Measurements from ENCODE around the gene LHX2. TPM values are rescaled to one million over a fixed set of nuclear protein-coding genes. Genes with fewer than 3 reads are reported as not detected.
A peak's percentile ranks its signal among the peaks of the same experiment; 100 is the strongest.

LHX2 gene
- total RNA-seq, 1 experiment from 2014 or later = not detected

GRCh38 chr9:123973590-123974223 lies 37.9 kb upstream of the LHX2 start:
- H3K23ac ChIP-seq (ENCODE audit: insufficient read length, low read depth, low read length) = no peak overlapping the region
- no peak for TF ChIP-seq CTCF (conservative IDR thresholded peaks at IDR 0.05)
- H3K4me3 Mint-ChIP-seq = no peak overlapping the region
- no peak overlapping the region for H3K4ac ChIP-seq (ENCODE audit: low read depth, low read length)
- H2AFZ ChIP-seq (ENCODE audit: low read length) = no peak overlapping the region
- no peak overlapping the region for H4K91ac ChIP-seq (ENCODE audit: insufficient read length, low read depth, low read length)
- no peaks in the 10 kb centered on the region for H3K23me2 ChIP-seq (ENCODE audit: insufficient read length, low read depth, low read length, poor library complexity, severe bottlenecking)
- no peak overlapping the region for H2AK5ac ChIP-seq (ENCODE audit: insufficient read length, low read length)
- no peak overlapping the region for H3K18ac ChIP-seq (ENCODE audit: insufficient read length, low read depth, low read length)
- no peak overlapping the region for H3K27ac Mint-ChIP-seq
- H3K9ac ChIP-seq (ENCODE audit: extremely low read depth, insufficient read length, low read length) = no peak overlapping the region
- H3K27ac ChIP-seq (ENCODE audit: insufficient read length, low read depth, low read length) = no peak overlapping the region
- H3K9me3 ChIP-seq (ENCODE audit: control insufficient read depth, low read depth, low read length) = peaks cover 11% of the 10 kb centered on the region
- no peaks in the 10 kb centered on the region for H3K79me1 ChIP-seq (ENCODE audit: insufficient read depth, low read depth, low read length, poor library complexity, severe bottlenecking)
- H2BK12ac ChIP-seq (ENCODE audit: insufficient read length, low read depth, low read length) = no peak overlapping the region
- H3K27me3 ChIP-seq (ENCODE audit: insufficient read depth, low read length) = no peaks in the 10 kb centered on the region
- no peaks in the 10 kb centered on the region for H3K4me1 ChIP-seq (ENCODE audit: insufficient read depth, low read length)
- no peak overlapping the region for H3K56ac ChIP-seq (ENCODE audit: insufficient read length, low read depth, low read length)
- H3K79me2 ChIP-seq (ENCODE audit: insufficient read depth, low read length) = no peaks in the 10 kb centered on the region
- H3K4me2 ChIP-seq (ENCODE audit: insufficient read depth, insufficient read length, low read length) = no peak overlapping the region
- H2BK20ac ChIP-seq (ENCODE audit: low read depth, low read length, poor library complexity, severe bottlenecking) = no peak overlapping the region
- no peak overlapping the region for H3K14ac ChIP-seq (ENCODE audit: insufficient read depth, low read length)
- no peaks in the 10 kb centered on the region for H4K20me1 ChIP-seq (ENCODE audit: control insufficient read depth, insufficient read depth, insufficient read length)
- H3K27me3 Mint-ChIP-seq (ENCODE audit: low read depth) = peaks cover 31% of the 10 kb centered on the region
- H2BK15ac ChIP-seq (ENCODE audit: low read depth, low read length) = no peak overlapping the region
- no peak overlapping the region for H2BK5ac ChIP-seq (ENCODE audit: insufficient read length, low read length)
- no peak overlapping the region for H2BK120ac ChIP-seq (ENCODE audit: low read depth, low read length, poor library complexity, severe bottlenecking)
- no peaks in the 10 kb centered on the region for H3K4me1 Mint-ChIP-seq
- no peak overlapping the region for H4K5ac ChIP-seq (ENCODE audit: insufficient read length, low read depth, low read length)
- H3K36me3 Mint-ChIP-seq (ENCODE audit: insufficient read depth in 1 of 3, low read depth in 3 of 3) = no peaks in the 10 kb centered on the region
- no peaks in the 10 kb centered on the region for H3K9me3 Mint-ChIP-seq
- H4K8ac ChIP-seq (replicated peaks; ENCODE audit: insufficient read length, low read depth, low read length) = peak overlapping the region; percentile 10
- H3T11ph ChIP-seq (ENCODE audit: low read length) = no peak overlapping the region
- DNase-seq = no peak
- 100% methylated on average over 8 of the region's 9 CpGs for WGBS (ENCODE audit: extremely low coverage, insufficient read length, low lambda C conversion rate)

Measured in H9 (cell line).